IMR-90 (cell line): ENCODE measurements around the gene CNDP2. TPM values are rescaled to one million over a fixed set of nuclear protein-coding genes. Genes with fewer than 3 reads are reported as not detected.
A peak's percentile ranks its signal among the peaks of the same experiment; 100 is the strongest.
"Not testable (repeated sequence)": the region's sequence is repeated elsewhere in the genome, so short reads cannot be mapped to it uniquely, and the experiment has no call there.

Experiments used
- ATAC-seq: fragments of 200-7000 bp; cut with Tn5 transposase; 2 replicates; pipeline ENCODE4 v1.9.1; 2020; ENCODE audit warnings: low read depth, mild to moderate bottlenecking, moderate library complexity
- BruUV-seq: library from RNA; stranded (reverse); fragments of 400-500 nt; replicated peaks from 2 replicates; lab custom pipeline; 2021; lab: Mats Ljungman, UMichigan
- CTCF ChIA-PET: fragments of 300-600 bp; formaldehyde crosslinking; extraction: SDS; loops from one replicate; lab custom pipeline; 2021; ENCODE audit warnings: antibody characterized with exemption; lab: Yijun Ruan, JAX
- POLR2A ChIA-PET: fragments of 300-600 bp; sonication (Branson Sonifier 250); formaldehyde crosslinking; loops from one replicate; lab custom pipeline; 2022; ENCODE audit warnings: antibody characterized with exemption; ENCODE audit not compliant: unreplicated experiment; lab: Charles Lee
- DNase-seq: peaks from one replicate; pipeline ENCODE4 v3.0.0; 2013
- H2AFZ ChIP-seq: replicated peaks from 2 replicates; pipeline ENCODE3; 2013; ENCODE audit warnings: low read length, mild to moderate bottlenecking; ENCODE audit not compliant: poor library complexity
- H2AK5ac ChIP-seq: 2 replicates; pipeline ENCODE4 v1.6.1; 2013; ENCODE audit warnings: low read depth, low read length, inconsistent platforms
- H2AK9ac ChIP-seq: replicated peaks from 2 replicates; pipeline ENCODE3; 2013; ENCODE audit warnings: mild to moderate bottlenecking, low read depth, low read length, moderate library complexity; ENCODE audit not compliant: poor library complexity
- H2BK120ac ChIP-seq: 2 replicates; pipeline ENCODE4 v1.6.1; 2013; ENCODE audit warnings: low read depth, low read length, inconsistent platforms
- H2BK15ac ChIP-seq: 3 replicates; pipeline ENCODE4 v1.6.1; 2013; ENCODE audit warnings: low read depth, low read length, inconsistent platforms
- H2BK20ac ChIP-seq: 2 replicates; pipeline ENCODE4 v1.6.1; 2013; ENCODE audit warnings: low read depth, mild to moderate bottlenecking, inconsistent platforms, low read length, moderate library complexity
- H2BK5ac ChIP-seq: 2 replicates; pipeline ENCODE4 v1.6.1; 2013; ENCODE audit warnings: mild to moderate bottlenecking, low read depth, low read length, inconsistent platforms; ENCODE audit not compliant: poor library complexity, severe bottlenecking
- H3K14ac ChIP-seq: replicated peaks from 2 replicates; pipeline ENCODE4 v1.6.1; 2013; ENCODE audit warnings: low read depth, low read length, inconsistent platforms
- H3K18ac ChIP-seq: 2 replicates; pipeline ENCODE4 v1.6.1; 2013; ENCODE audit warnings: low read depth, low read length, control low read depth
- H3K23ac ChIP-seq: 2 replicates; pipeline ENCODE4 v1.6.1; 2013; ENCODE audit warnings: low read depth, low read length, inconsistent platforms
- H3K27ac ChIP-seq: 2 replicates; pipeline ENCODE4 v1.5.1; 2013; ENCODE audit warnings: mild to moderate bottlenecking, control low read depth, low read length; ENCODE audit not compliant: insufficient read depth
- H3K27me3 ChIP-seq: 2 replicates; pipeline ENCODE4 v1.6.1; 2013; ENCODE audit warnings: low read length; ENCODE audit not compliant: control insufficient read depth, insufficient read depth
- H3K36me3 ChIP-seq: 2 replicates; pipeline ENCODE4 v1.6.1; 2013; ENCODE audit warnings: low read length, mixed read lengths; ENCODE audit not compliant: control insufficient read depth, insufficient read depth
- H3K4ac ChIP-seq: 2 replicates; pipeline ENCODE4 v1.6.1; 2013; ENCODE audit warnings: low read depth, low read length, inconsistent platforms
- H3K4me1 ChIP-seq: 2 replicates; pipeline ENCODE4 v1.6.1; 2013; ENCODE audit warnings: low read length, mixed read lengths; ENCODE audit not compliant: control insufficient read depth, insufficient read depth
- H3K4me2 ChIP-seq: 2 replicates; pipeline ENCODE4 v1.6.1; 2013; ENCODE audit warnings: low read depth, mild to moderate bottlenecking, control low read depth, low read length, moderate library complexity
- H3K4me3 ChIP-seq: 2 replicates; pipeline ENCODE4 v1.5.1; 2013; ENCODE audit warnings: low read depth, mild to moderate bottlenecking, control low read depth, low read length, moderate library complexity; ENCODE audit not compliant: insufficient read depth
- H3K56ac ChIP-seq: 2 replicates; pipeline ENCODE4 v1.6.1; 2013; ENCODE audit warnings: low read length, inconsistent platforms; ENCODE audit not compliant: insufficient read depth; ENCODE audit errors: extremely low read depth
- H3K79me1 ChIP-seq, 2 experiments: 2 replicates each; pipeline ENCODE4 v1.6.1; 2013; ENCODE audit warnings: low read length in 2 of 2, inconsistent platforms in 1 of 2, low read depth in 1 of 2
- H3K9ac ChIP-seq: 2 replicates; pipeline ENCODE4 v1.6.1; 2013; ENCODE audit warnings: low read depth, low read length, control low read depth
- H3K9me1 ChIP-seq: 2 replicates; pipeline ENCODE4 v1.6.1; 2013; ENCODE audit warnings: low read length, inconsistent platforms; ENCODE audit not compliant: insufficient read depth
- H3K9me3 ChIP-seq: 2 replicates; pipeline ENCODE4 v1.6.1; 2013; ENCODE audit warnings: low read length; ENCODE audit not compliant: control insufficient read depth, insufficient read depth
- H4K20me1 ChIP-seq: 2 replicates; pipeline ENCODE4 v1.6.1; 2013; ENCODE audit warnings: low read length, inconsistent platforms; ENCODE audit not compliant: insufficient read depth
- H4K5ac ChIP-seq: 2 replicates; pipeline ENCODE4 v1.6.1; 2013; ENCODE audit warnings: mild to moderate bottlenecking, low read depth, low read length, control low read depth
- H4K8ac ChIP-seq, 2 experiments: 2 replicates each; pipeline ENCODE4 v1.6.1; 2013; ENCODE audit warnings: low read depth in 2 of 2, low read length in 2 of 2, control low read depth in 1 of 2, inconsistent platforms in 1 of 2
- H4K91ac ChIP-seq: 2 replicates; pipeline ENCODE4 v1.6.1; 2013; ENCODE audit warnings: low read depth, low read length, inconsistent platforms; ENCODE audit not compliant: insufficient read depth
- CEBPB ChIP-seq: IDR thresholded peaks from 2 replicates; pipeline ENCODE4 v1.6.1; 2012; ENCODE audit warnings: low read depth, low read length, improper control_type of control experiment
- CHD1 ChIP-seq: IDR thresholded peaks from 2 replicates; pipeline ENCODE4 v1.6.1; 2012; ENCODE audit warnings: low read depth, low read length, improper control_type of control experiment
- MAFK ChIP-seq: IDR thresholded peaks from 2 replicates; pipeline ENCODE4 v1.6.1; 2012; ENCODE audit warnings: low read depth, low read length, improper control_type of control experiment
- MAZ ChIP-seq: IDR thresholded peaks from 2 replicates; pipeline ENCODE4 v1.6.1; 2012; ENCODE audit warnings: low read depth, mild to moderate bottlenecking, low read length, improper control_type of control experiment, moderate library complexity, borderline replicate concordance
- POLR2A ChIP-seq: IDR thresholded peaks from 2 replicates; pipeline ENCODE4 v1.6.1; 2012; ENCODE audit warnings: mild to moderate bottlenecking, low read depth, low read length
- WGBS, 2 experiments: methylation state at CpG; one replicate each; pipeline versions ENCODE4 v1.1.5 to v1.1.7; 2013; ENCODE audit warnings: missing lambda C conversion rate in 2 of 2; ENCODE audit not compliant: insufficient read length in 1 of 2; ENCODE audit errors: extremely low coverage in 2 of 2; 5-methylcytosine and 5-hydroxymethylcytosine counted together
- dilution Hi-C: fragments of 300-500 bp; cut with HindIII; formaldehyde crosslinking; loops from one replicate; pipeline ENCODE4 v1.14.3; 2018; ENCODE audit warnings: low sequenced_read_pairs; ENCODE audit not compliant: unreplicated experiment
- in situ Hi-C: fragments of 300-500 bp; cut with MboI; formaldehyde crosslinking; loops from 3 replicates; pipeline ENCODE4 v1.14.3; 2019; ENCODE audit warnings: low sequenced_read_pairs, inconsistent platforms, mixed read lengths
- intact Hi-C: fragments of 100-400 bp; cut with micrococcal nuclease; formaldehyde crosslinking; loops from 2 replicates; pipeline ENCODE4 v1.10.0; 2022
- polyA plus RNA-seq, 3 experiments: library from polyadenylated mRNA; depleted of rRNA; stranded (reverse); fragments of >200 nt; gene quantifications; 2 replicates each; pipeline ENCODE4 v1.2.3, GENCODE V29; 2012; ENCODE audit warnings: low replicate concordance in 1 of 3
- total RNA-seq: library from RNA; depleted of rRNA; stranded (reverse); fragments of >200 nt; gene quantifications from 2 replicates; pipeline ENCODE4 v1.2.3, GENCODE V29; 2012

The CNDP2 gene
- total and polyA plus RNA-seq, 2 of the 4 experiments (the other 2 are of a cell fraction): 52.0 to 67.9 TPM

DNA sequence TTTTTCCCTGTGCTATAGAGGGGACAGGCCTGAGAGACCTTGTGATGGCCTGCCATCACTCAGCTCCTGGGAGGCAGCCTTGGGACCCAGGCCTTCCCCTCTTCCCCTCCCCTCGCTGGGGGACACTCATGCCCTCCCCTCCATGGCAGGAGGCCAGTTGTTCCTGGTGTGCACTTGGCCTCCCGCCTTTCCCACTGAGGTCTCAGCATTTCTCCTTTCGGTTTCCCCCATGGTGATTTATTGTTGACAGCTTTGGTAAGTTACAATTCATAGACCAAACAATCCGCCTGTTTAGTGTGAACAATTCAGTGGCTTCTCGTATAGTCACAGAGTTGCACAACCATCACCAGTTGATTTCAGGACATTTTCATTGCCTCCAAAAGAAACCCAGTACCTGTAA is 27.9 kb downstream of the CNDP2 start:
- TF ChIP-seq MAZ (no peak), POLR2A (no peak), CEBPB (peak; percentile 51; the same call in 1 of the 2 replicates), MAFK (no peak), CHD1 (no peak)
- Histone ChIP-seq H3K56ac (no peak overlapping the region), H3K18ac (no peak overlapping the region), H3K4me2 (no peak overlapping the region), H3K27ac (no peak overlapping the region), H3K4me1 (peaks cover 1% of the 10 kb centered on the region; the same call in 1 of the 2 replicates), H3K23ac (no peak overlapping the region), H3K27me3 (no peaks in the 10 kb centered on the region), H2BK5ac (no peak overlapping the region), H3K9me3 (no peaks in the 10 kb centered on the region), H2AK9ac (no peak overlapping the region), H3K9me1 (no peaks in the 10 kb centered on the region; the same call in 1 of the 2 replicates), H4K91ac (no peak overlapping the region), H2AFZ (peak overlapping the region; percentile 35), H4K5ac (no peak overlapping the region), H3K14ac (no peak overlapping the region), H4K20me1 (no peaks in the 10 kb centered on the region), H3K4ac (no peak overlapping the region), H3K79me1 (no peaks in the 10 kb centered on the region), H3K4me3 (no peak overlapping the region), H2BK20ac (no peak overlapping the region), H2AK5ac (no peak overlapping the region), H2BK15ac (no peak overlapping the region), H2BK120ac (no peak overlapping the region), H4K8ac (no peak overlapping the region), H3K36me3 (peaks cover 15% of the 10 kb centered on the region), H3K9ac (no peak overlapping the region)
- in situ Hi-C loops: no loop called here
- intact Hi-C loops: no loop called here
- WGBS, 2 experiments: no CpG with 5 or more reads among the region's 5 CpGs
- dilution Hi-C loops: no loop called here
- ChIA-PET CTCF (no interaction called here), POLR2A (no interaction called here)
- no TSS peak for BruUV-seq
- DNase-seq (peak; percentile 7), ATAC-seq (no peak; the same call in 1 of the 2 replicates)

DNA sequence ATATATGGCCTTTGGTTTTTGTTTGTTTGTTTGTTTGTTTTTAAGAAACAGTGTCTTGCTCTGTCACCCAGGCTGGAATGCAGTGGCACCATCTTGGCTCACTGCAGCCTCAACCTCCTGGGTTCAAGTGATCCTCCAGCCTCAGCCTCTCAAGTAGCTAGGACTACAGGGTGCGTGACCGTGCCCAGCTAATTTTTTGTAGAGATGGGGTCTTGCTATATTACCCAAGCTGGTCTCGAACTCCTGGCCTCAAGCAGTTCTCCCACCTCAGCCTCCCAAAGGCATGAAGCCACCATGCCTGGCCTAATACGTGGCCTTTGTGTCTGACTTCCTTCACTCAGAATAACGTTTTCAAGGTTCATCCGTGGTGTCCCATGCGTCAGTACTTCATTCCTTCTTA is 28.8 kb downstream of the CNDP2 start:
- H3K4me1 ChIP-seq, H2BK15ac ChIP-seq, H4K20me1 ChIP-seq, H2AFZ ChIP-seq, H4K8ac ChIP-seq, H3K56ac ChIP-seq, intact Hi-C loops, H3K9me1 ChIP-seq, ATAC-seq, POLR2A ChIA-PET, H3K27me3 ChIP-seq, H2AK9ac ChIP-seq, H3K4ac ChIP-seq, H2BK5ac ChIP-seq, H3K4me3 ChIP-seq, H3K9ac ChIP-seq, H3K14ac ChIP-seq, DNase-seq, H3K4me2 ChIP-seq, in situ Hi-C loops, H2BK120ac ChIP-seq, H3K9me3 ChIP-seq, BruUV-seq, H2AK5ac ChIP-seq, H3K27ac ChIP-seq, H3K18ac ChIP-seq, H3K79me1 ChIP-seq, H3K36me3 ChIP-seq, CTCF ChIA-PET, H4K91ac ChIP-seq, dilution Hi-C loops, H3K23ac ChIP-seq, H4K5ac ChIP-seq, H2BK20ac ChIP-seq: not testable (repeated sequence)
- WGBS, 2 experiments: no CpG with 5 or more reads among the region's 7 CpGs
